SK-N-SH (cell line): Measurements from ENCODE around the gene LSM14B. TPM values are rescaled to one million over a fixed set of nuclear protein-coding genes. Genes with fewer than 3 reads are reported as not detected.

Experiments
- CTCF ChIA-PET: fragments of 300-600, 350-600 bp; formaldehyde crosslinking; extraction: SDS; loops from one replicate; lab custom pipeline; 2021; lab: Yijun Ruan, JAX
- POLR2A ChIA-PET: fragments of 350-600 bp; sonication (Branson Sonifier 250); formaldehyde crosslinking; extraction: SDS; loops from one replicate; lab custom pipeline; 2020; ENCODE audit warnings: antibody characterized with exemption, inconsistent platforms; lab: Yijun Ruan, JAX
- DNase-seq: peaks from one replicate; pipeline ENCODE4 v3.0.0; 2012
- H2AFZ ChIP-seq: fragments of 200-600 bp; sonication (generic); 2 replicates; pipeline ENCODE4 v1.8.1; 2016; ENCODE audit warnings: antibody characterized with exemption, mild to moderate bottlenecking, low read depth
- H3F3A ChIP-seq: fragments of 200-600 bp; sonication (generic); replicated peaks from 2 replicates; pipeline ENCODE3; 2016; ENCODE audit warnings: antibody characterized with exemption, mild to moderate bottlenecking; ENCODE audit not compliant: insufficient read depth
- H3K27ac ChIP-seq, 2 experiments: fragments of 200-500 bp in 1 of 2; fragments of 200-600 bp in 1 of 2; sonication (Bioruptor generic) in 1 of 2; sonication (generic), shearing (Covaris generic) in 1 of 2; 2 replicates each; pipeline versions ENCODE4 v1.5.1 to v1.6.1; 2014 to 2016; ENCODE audit warnings: low read depth in 2 of 2, inconsistent platforms in 1 of 2, low read length in 1 of 2, mild to moderate bottlenecking in 1 of 2, mixed read lengths in 1 of 2
- H3K27me3 ChIP-seq: fragments of 200-600 bp; sonication (generic), shearing (Covaris generic); 2 replicates; pipeline ENCODE4 v1.6.1; 2016; ENCODE audit warnings: mixed run types; ENCODE audit not compliant: insufficient read depth
- H3K36me3 ChIP-seq, 2 experiments: fragments of 200-500 bp in 1 of 2; fragments of 200-600 bp in 1 of 2; sonication (Bioruptor generic) in 1 of 2; sonication (generic) in 1 of 2; replicated peaks in 1 of 2; 2 replicates each; pipeline versions ENCODE3 to v1.5.1; 2014 to 2016; ENCODE audit warnings: low read length in 1 of 2, mild to moderate bottlenecking in 1 of 2; ENCODE audit not compliant: insufficient read depth in 2 of 2, control insufficient read depth in 1 of 2
- H3K4me1 ChIP-seq, 2 experiments: fragments of 200-500 bp in 1 of 2; fragments of 200-600 bp in 1 of 2; sonication (Bioruptor generic) in 1 of 2; sonication (generic), shearing (Covaris generic) in 1 of 2; 2 replicates each; pipeline versions ENCODE4 v1.5.1 to v1.6.1; 2014 to 2016; ENCODE audit warnings: low read depth in 1 of 2, low read length in 1 of 2, mixed run types in 1 of 2; ENCODE audit not compliant: insufficient read depth in 2 of 2, control insufficient read depth in 1 of 2
- H3K4me2 ChIP-seq: fragments of 200-600 bp; sonication (generic), shearing (Covaris generic); 2 replicates; pipeline ENCODE4 v1.6.1; 2017; ENCODE audit warnings: mixed run types
- H3K4me3 ChIP-seq, 2 experiments: fragments of 200-500 bp in 1 of 2; fragments of 200-600 bp in 1 of 2; sonication (Bioruptor generic) in 1 of 2; sonication (generic), shearing (Covaris generic) in 1 of 2; 2 replicates each; pipeline versions ENCODE4 v1.5.1 to v1.8.1; 2014 to 2016; ENCODE audit warnings: low read depth in 2 of 2, inconsistent platforms in 1 of 2, low read length in 1 of 2, mild to moderate bottlenecking in 1 of 2, mixed read lengths in 1 of 2, moderate library complexity in 1 of 2
- H3K79me2 ChIP-seq: fragments of 200-600 bp; sonication (generic); 2 replicates; pipeline ENCODE4 v1.8.1; 2017; ENCODE audit warnings: mild to moderate bottlenecking; ENCODE audit not compliant: insufficient read depth
- H3K9ac ChIP-seq: fragments of 200-600 bp; sonication (generic); 2 replicates; pipeline ENCODE4 v1.6.1; 2017; ENCODE audit warnings: mixed run types
- H3K9me2 ChIP-seq: fragments of 200-600 bp; sonication (generic); 2 replicates; pipeline ENCODE4 v1.6.1; 2017; ENCODE audit warnings: mixed run types
- H3K9me3 ChIP-seq: fragments of 200-600 bp; sonication (generic); 2 replicates; pipeline ENCODE4 v1.6.1; 2017; ENCODE audit warnings: mixed run types, mild to moderate bottlenecking, moderate library complexity
- H4K20me1 ChIP-seq: fragments of 200-600 bp; sonication (generic); 2 replicates; pipeline ENCODE4 v1.6.1; 2017; ENCODE audit warnings: mild to moderate bottlenecking, mixed run types; ENCODE audit not compliant: insufficient read depth
- CTCF ChIP-seq: fragments of 200-600 bp; sonication (generic); IDR thresholded peaks from 2 replicates; pipeline ENCODE4 v1.6.1; 2017; ENCODE audit warnings: antibody characterized with exemption, mild to moderate bottlenecking, moderate library complexity
- FOXM1 ChIP-seq: IDR thresholded peaks from 2 replicates; pipeline ENCODE4 v1.4.0; 2012; ENCODE audit warnings: low read depth, mild to moderate bottlenecking
- GATA2 ChIP-seq: sonication (generic); formaldehyde crosslinking; IDR thresholded peaks from 2 replicates; pipeline ENCODE4 v1.5.0; 2020; ENCODE audit warnings: mild to moderate bottlenecking, missing genetic modification reagents
- MAX ChIP-seq: IDR thresholded peaks from 2 replicates; pipeline ENCODE4 v1.4.0; 2012; ENCODE audit warnings: low read depth
- SMC3 ChIP-seq: IDR thresholded peaks from 2 replicates; pipeline ENCODE4 v1.6.1; 2012; ENCODE audit warnings: low read depth, low read length, improper control_type of control experiment
- TCF12 ChIP-seq: IDR thresholded peaks from 2 replicates; pipeline ENCODE4 v1.4.0; 2012
- TEAD4 ChIP-seq: IDR thresholded peaks from 2 replicates; pipeline ENCODE4 v1.4.0; 2012; ENCODE audit warnings: mild to moderate bottlenecking, borderline replicate concordance; ENCODE audit not compliant: insufficient read depth
- USF2 ChIP-seq: fragments of 150-350 bp; IDR thresholded peaks from 2 replicates; pipeline ENCODE4 v1.6.1; 2017; ENCODE audit warnings: antibody characterized with exemption, low read length, low read depth, borderline replicate concordance
- ZBTB33 ChIP-seq: IDR thresholded peaks from 2 replicates; pipeline ENCODE4 v1.4.0; 2012; ENCODE audit warnings: low read depth, borderline replicate concordance
- WGBS: methylation state at CpG from one replicate; pipeline ENCODE4 v1.1.6; 2017; ENCODE audit warnings: low lambda C conversion rate; 5-methylcytosine and 5-hydroxymethylcytosine counted together
- polyA plus RNA-seq, 3 experiments: library from polyadenylated mRNA; depleted of rRNA; stranded (reverse); fragments of >200 nt; gene quantifications; 2 replicates each; pipeline ENCODE4 v1.2.3, GENCODE V29; 2012

Gene LSM14B
- polyA plus RNA-seq, 1 of the 3 experiments (the other 2 are of a cell fraction) = 64.6 TPM

GRCh38 chr20:62101078-62101477, 21.2 kb upstream of the LSM14B start:
- H3K9me2 ChIP-seq = no peaks in the 10 kb centered on the region
- H4K20me1 ChIP-seq = no peaks in the 10 kb centered on the region
- no peaks in the 10 kb centered on the region for H3K27me3 ChIP-seq
- no peaks in the 10 kb centered on the region for H3K36me3 ChIP-seq
- H3K9ac ChIP-seq = no peak overlapping the region
- no peak overlapping the region for H3K4me3 ChIP-seq
- ChIA-PET CTCF (no interaction called here), POLR2A (interaction anchor here (1.2 kb wide), 1 partner anchor 34 kb away, joined by 3 read pairs; no protein-coding TSS in a partner anchor)
- no peak for DNase-seq
- WGBS = 19% methylated on average over 4 of the region's 4 CpGs
- H3K4me1 ChIP-seq = no peaks in the 10 kb centered on the region
- H2AFZ ChIP-seq = no peak overlapping the region
- H3K79me2 ChIP-seq = no peaks in the 10 kb centered on the region
- no peak overlapping the region for H3K27ac ChIP-seq
- no peak overlapping the region for H3K4me2 ChIP-seq
- H3K9me3 ChIP-seq = no peaks in the 10 kb centered on the region
- TF ChIP-seq ZBTB33 (no peak), SMC3 (no peak), TCF12 (no peak)
- H3F3A ChIP-seq = no peaks in the 10 kb centered on the region

GRCh38 chr20:62103508-62104233, 18.6 kb upstream of the LSM14B start:
- Histone ChIP-seq H3K4me3 (no peak overlapping the region), H3K4me1 (no peaks in the 10 kb centered on the region), H3K36me3 (no peaks in the 10 kb centered on the region), H3K27ac (no peak overlapping the region), H2AFZ (no peak overlapping the region), H3K4me2 (no peak overlapping the region), H3K27me3 (no peaks in the 10 kb centered on the region), H3K79me2 (no peaks in the 10 kb centered on the region), H3F3A (no peaks in the 10 kb centered on the region), H3K9me2 (no peaks in the 10 kb centered on the region), H3K9ac (no peak overlapping the region), H4K20me1 (no peaks in the 10 kb centered on the region)
- 41% methylated on average over 20 of the region's 21 CpGs for WGBS
- POLR2A ChIA-PET = no interaction called here
- CTCF ChIA-PET = interaction anchor here (1.4 kb wide), 1 partner anchor 29 kb away, joined by 3 read pairs; no protein-coding TSS in a partner anchor
- TF ChIP-seq USF2 (no peak), FOXM1 (no peak), TEAD4 (no peak), MAX (no peak), CTCF (no peak), GATA2 (CRISPR knock-in tag) (no peak)
- TF ChIP-seq, all 33 proteins: peak for 0
- DNase-seq = no peak
- H3K9me3 ChIP-seq = no peaks in the 10 kb centered on the region
